GM12892 (cell line): ENCODE measurements around the gene MSMP.

Experiments used
- POLR2A ChIP-seq: IDR thresholded peaks from 2 replicates; pipeline ENCODE4 v1.6.1; 2011; ENCODE audit warnings: low read depth, low read length, control low read depth
- POLR2AphosphoS5 ChIP-seq: IDR thresholded peaks from 2 replicates; pipeline ENCODE4 v1.6.1; 2011; ENCODE audit warnings: low read depth, low read length, control low read depth

GRCh38 chr9:35706951-35707350 lies 47.1 kb downstream of the MSMP start:
- no peak for TF ChIP-seq POLR2AphosphoS5
- no peak for TF ChIP-seq POLR2A
